ENCODE measurements around the gene ZFP62. TPM values are rescaled to one million over a fixed set of nuclear protein-coding genes. Genes with fewer than 3 reads are reported as not detected.

ZFP62 gene
- total RNA-seq, 1 donor from 2014 or later = 29.9 TPM

GRCh38 chr5:180802325-180803180 lies 58.5 kb downstream of the ZFP62 start, which contains the start of gene MGAT1:
MGAT1 (minus strand) TSS chr5:180802806; CDS start chr5:180792971, 9,835 bp downstream.
- peak; percentile 94 for DNase-seq (ENCODE audit: low spot score)
- intact Hi-C loops (cut with DNase I) = no loop called here

GRCh38 chr5:180801596-180802324 lies 59.3 kb downstream of the ZFP62 start:
- intact Hi-C loops (cut with DNase I) = no loop called here
- ATAC-seq = peak; percentile 16
- DNase-seq (ENCODE audit: low spot score) = no peak

More at GRCh38 chr5:180802325-180803180, 58.5 kb downstream of the ZFP62 start, which contains the start of gene MGAT1:
- ATAC-seq = peak; percentile 89

- ATAC-seq = no peak
- intact Hi-C loops (cut with DNase I) = no loop called here
- DNase-seq (ENCODE audit: low spot score) = no peak
Measured at GRCh38 chr5:180799902-180800801, 60.9 kb downstream of the ZFP62 start.

GRCh38 chr5:180799194-180799593 lies 61.9 kb downstream of the ZFP62 start:
- intact Hi-C loops (cut with DNase I) = no loop called here
- DNase-seq (ENCODE audit: low spot score) = no peak

GRCh38 chr5:180798193-180798592 lies 62.9 kb downstream of the ZFP62 start:
- intact Hi-C loops (cut with DNase I) = no loop called here
- DNase-seq (ENCODE audit: low spot score) (no peak), ATAC-seq (no peak)

More at GRCh38 chr5:180799194-180799593, 61.9 kb downstream of the ZFP62 start:
- ATAC-seq = no peak

Other genes with a start within 250 kb of the ZFP62 start
- gene FLT4, start 211.7 kb downstream of the ZFP62 start, total RNA-seq = 11.7 TPM
- gene OR2Y1, start 121.2 kb downstream of the ZFP62 start, total RNA-seq = not detected
- gene MGAT1, start 58.5 kb downstream of the ZFP62 start, total RNA-seq = 131 TPM
- 0.53 TPM for gene BTNL8, start 37.9 kb upstream of the ZFP62 start, total RNA-seq
- gene BTNL3, start 127.6 kb upstream of the ZFP62 start, total RNA-seq = not detected
- 105 TPM for gene BTNL9, start 179.0 kb upstream of the ZFP62 start, total RNA-seq